HepG2 (cell line): ENCODE data around the gene EFNA2. TPM values are rescaled to one million over a fixed set of nuclear protein-coding genes. Genes with fewer than 3 reads are reported as not detected.

Experiments
- ARID3A ChIP-seq: IDR thresholded peaks from 2 replicates; pipeline ENCODE4 v1.6.1; 2012; ENCODE audit warnings: low read depth, low read length, improper control_type of control experiment
- CREM ChIP-seq, 2 experiments: sonication (generic) in 1 of 2; formaldehyde crosslinking in 1 of 2; IDR thresholded peaks; 2 replicates each; pipeline versions ENCODE4 v1.4.0 to v1.6.1; 2016 to 2020; ENCODE audit warnings: antibody characterized with exemption in 1 of 2, mild to moderate bottlenecking in 1 of 2, missing genetic modification reagents in 1 of 2
- NFKB2 ChIP-seq: sonication (generic); formaldehyde crosslinking; IDR thresholded peaks from 2 replicates; pipeline ENCODE4 v1.4.0; 2020; ENCODE audit warnings: missing genetic modification reagents, borderline replicate concordance
- PPARG ChIP-seq: conservative IDR thresholded peaks from 2 replicates; pipeline ENCODE4 v1.6.1; 2016; ENCODE audit warnings: missing biosample characterization, missing genetic modification reagents
- RBM39 ChIP-seq: fragments of 200-400 bp; formaldehyde crosslinking; IDR thresholded peaks from one replicate; pipeline ENCODE4 v1.6.1; 2018; ENCODE audit warnings: antibody characterized with exemption, mild to moderate bottlenecking, low read depth, low read length; ENCODE audit not compliant: poor library complexity, severe bottlenecking
- RELA ChIP-seq: sonication (generic); formaldehyde crosslinking; IDR thresholded peaks from 2 replicates; pipeline ENCODE4 v1.4.0; 2020; ENCODE audit warnings: missing genetic modification reagents
- SMAD3 ChIP-seq: sonication (generic); formaldehyde crosslinking; IDR thresholded peaks from 2 replicates; pipeline ENCODE4 v1.4.0; 2020; ENCODE audit warnings: missing genetic modification reagents
- ZFP36 ChIP-seq: fragments of 150-350 bp; IDR thresholded peaks from 2 replicates; pipeline ENCODE4 v1.6.1; 2018; ENCODE audit warnings: borderline replicate concordance, low read length, low read depth; ENCODE audit not compliant: partially characterized antibody
- ZNF142 ChIP-seq: sonication (generic); formaldehyde crosslinking; IDR thresholded peaks from 2 replicates; pipeline ENCODE4 v1.4.0; 2020; ENCODE audit warnings: missing genetic modification reagents
- ZNF407 ChIP-seq: sonication (generic); formaldehyde crosslinking; IDR thresholded peaks from one replicate; pipeline ENCODE4 v1.5.1; 2020; ENCODE audit warnings: mild to moderate bottlenecking, missing genetic modification reagents; ENCODE audit errors: not compliant biosample characterization
- polyA plus RNA-seq, 8 experiments: library from polyadenylated mRNA; depleted of rRNA in 3 of 8; stranded (reverse) in 7 of 8; unstranded in 1 of 8; fragments of >200 nt; fragmentation: Illumina TruSeq in 4 of 8; extraction: Trizol in 4 of 8; gene quantifications; 2 replicates each; pipeline versions ENCODE4 v1.2.1 to v1.2.3, GENCODE V29; 2011 to 2016; ENCODE audit warnings: low read depth in 4 of 8, missing spikeins in 1 of 8, mixed read lengths in 1 of 8; ENCODE audit not compliant: insufficient read depth in 1 of 8
- total RNA-seq, 5 experiments: library from RNA; depleted of rRNA; stranded (reverse); fragments of >200 nt; fragmentation: Illumina TruSeq; extraction: Trizol; gene quantifications; 2 replicates each; pipeline ENCODE4 v1.2.3, GENCODE V29; 2016; ENCODE audit warnings: low read depth in 1 of 5

EFNA2 gene
- total and polyA plus RNA-seq, 2 of the 13 experiments (the other 11 are each of a cell fraction or from before 2014, with no cell fraction given) = 6.0 to 9.9 TPM

- TF ChIP-seq ZNF407 (CRISPR knock-in tag) = no peak
- TF ChIP-seq CREM (IDR thresholded peaks at IDR 0.05) = no peak
- no peak for TF ChIP-seq CREM (CRISPR knock-in tag; IDR thresholded peaks at IDR 0.05)
- no peak for TF ChIP-seq ARID3A
- no peak for TF ChIP-seq NFKB2 (CRISPR knock-in tag)
- TF ChIP-seq RELA (CRISPR knock-in tag) = no peak
- no peak for TF ChIP-seq SMAD3 (CRISPR knock-in tag)
- no peak for TF ChIP-seq PPARG (CRISPR knock-in tag)
- peak; percentile 6 for TF ChIP-seq RBM39
- no peak for TF ChIP-seq ZFP36
- TF ChIP-seq ZNF142 (CRISPR knock-in tag) = no peak
Measured at GRCh38 chr19:1243768-1244692, 41.6 kb upstream of the EFNA2 start (continued).
